PC-3 (cell line): ENCODE results near the gene USP53.

Experiments
- CTCF ChIP-seq: fragments of 300-600 bp; sonication (generic); conservative IDR thresholded peaks from 2 replicates; pipeline ENCODE4 v1.5.1; 2017; ENCODE audit warnings: antibody characterized with exemption, low read depth, mild to moderate bottlenecking, low read length
- EZH2 ChIP-seq: fragments of 300-600 bp; sonication (generic); IDR thresholded peaks from one replicate; pipeline ENCODE4 v1.6.1; 2017; ENCODE audit warnings: antibody characterized with exemption, mild to moderate bottlenecking, low read length; ENCODE audit not compliant: unreplicated experiment

- TF ChIP-seq EZH2 = no peak
- no peak for TF ChIP-seq CTCF
These were observed 28.1 kb downstream of the USP53 start for GRCh38 chr4:119240568-119240967.
